ENCODE data around the gene COX4I2. TPM values are rescaled to one million over a fixed set of nuclear protein-coding genes. Genes with fewer than 3 reads are reported as not detected.

COX4I2 gene
- polyA plus RNA-seq, 1 donor from 2014 or later: not detected

DNA sequence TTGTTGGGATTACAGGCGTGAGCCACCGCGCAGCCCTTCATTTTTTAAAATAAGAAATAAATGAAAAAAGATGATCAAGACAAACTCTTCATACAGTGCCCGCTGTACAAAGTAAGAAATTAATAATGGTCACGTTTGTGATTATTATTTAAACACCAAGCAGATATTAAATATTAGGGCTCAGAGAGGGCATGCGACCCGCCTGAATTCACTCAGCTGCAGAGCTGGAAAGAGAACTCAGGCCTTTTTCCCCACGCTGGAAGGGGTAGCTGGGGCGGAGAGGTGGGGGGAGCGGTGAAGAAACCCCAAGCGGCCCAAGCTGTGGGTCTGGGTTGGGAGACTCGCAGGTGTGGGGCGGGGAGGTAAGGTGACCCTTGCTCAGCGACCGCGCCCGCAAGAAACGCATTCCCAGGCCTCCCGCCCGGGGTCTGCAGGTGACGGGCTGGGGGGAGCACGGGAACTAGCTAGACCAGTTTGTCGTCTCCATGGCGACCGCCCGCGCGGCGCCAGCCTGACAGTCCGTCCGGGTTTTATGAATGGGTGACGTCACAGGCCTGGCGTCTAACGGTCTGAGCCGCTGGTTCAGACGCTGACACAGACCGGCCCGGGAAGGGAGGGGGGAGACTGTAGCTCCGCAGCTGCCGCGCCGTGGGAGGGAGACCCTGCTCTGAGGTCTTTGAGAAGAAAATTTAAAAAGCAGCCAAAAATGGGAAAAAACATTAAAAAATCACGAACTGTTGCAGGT lies 33.7 kb upstream of the COX4I2 start:
- H3K79me2 ChIP-seq (replicated peaks; ENCODE audit: insufficient read depth, low read length): no peaks in the 10 kb centered on the region
- no peaks in the 10 kb centered on the region for H3F3A ChIP-seq (ENCODE audit: insufficient read depth, low read length, poor library complexity, severe bottlenecking)
- H4K20me1 ChIP-seq (ENCODE audit: insufficient read depth): no peaks in the 10 kb centered on the region
- H3K36me3 ChIP-seq (ENCODE audit: insufficient read depth, low read length): no peaks in the 10 kb centered on the region
- H3K9ac ChIP-seq (ENCODE audit: low read length): peak overlapping the region; percentile 70
- no peaks in the 10 kb centered on the region for H3K9me2 ChIP-seq (ENCODE audit: insufficient read depth, low read length)
- TF ChIP-seq CTCF (IDR thresholded peaks at IDR 0.05; ENCODE audit: poor library complexity, severe bottlenecking): no peak
- TF ChIP-seq POLR2AphosphoS5 (IDR thresholded peaks at IDR 0.05): peak; percentile 82
- TF ChIP-seq MXI1 (conservative IDR thresholded peaks at IDR 0.05; ENCODE audit: poor library complexity, severe bottlenecking): peak; percentile 39
- TF ChIP-seq SMC3 (conservative IDR thresholded peaks at IDR 0.05; ENCODE audit: poor library complexity): no peak
- TF ChIP-seq EZH2 (IDR thresholded peaks at IDR 0.05; ENCODE audit: borderline replicate concordance, insufficient read depth, low read length, poor library complexity, severe bottlenecking): no peak
- TF ChIP-seq EP300 (conservative IDR thresholded peaks at IDR 0.05; ENCODE audit: poor library complexity, severe bottlenecking): peak; percentile 99
- TF ChIP-seq, protein P1, sequence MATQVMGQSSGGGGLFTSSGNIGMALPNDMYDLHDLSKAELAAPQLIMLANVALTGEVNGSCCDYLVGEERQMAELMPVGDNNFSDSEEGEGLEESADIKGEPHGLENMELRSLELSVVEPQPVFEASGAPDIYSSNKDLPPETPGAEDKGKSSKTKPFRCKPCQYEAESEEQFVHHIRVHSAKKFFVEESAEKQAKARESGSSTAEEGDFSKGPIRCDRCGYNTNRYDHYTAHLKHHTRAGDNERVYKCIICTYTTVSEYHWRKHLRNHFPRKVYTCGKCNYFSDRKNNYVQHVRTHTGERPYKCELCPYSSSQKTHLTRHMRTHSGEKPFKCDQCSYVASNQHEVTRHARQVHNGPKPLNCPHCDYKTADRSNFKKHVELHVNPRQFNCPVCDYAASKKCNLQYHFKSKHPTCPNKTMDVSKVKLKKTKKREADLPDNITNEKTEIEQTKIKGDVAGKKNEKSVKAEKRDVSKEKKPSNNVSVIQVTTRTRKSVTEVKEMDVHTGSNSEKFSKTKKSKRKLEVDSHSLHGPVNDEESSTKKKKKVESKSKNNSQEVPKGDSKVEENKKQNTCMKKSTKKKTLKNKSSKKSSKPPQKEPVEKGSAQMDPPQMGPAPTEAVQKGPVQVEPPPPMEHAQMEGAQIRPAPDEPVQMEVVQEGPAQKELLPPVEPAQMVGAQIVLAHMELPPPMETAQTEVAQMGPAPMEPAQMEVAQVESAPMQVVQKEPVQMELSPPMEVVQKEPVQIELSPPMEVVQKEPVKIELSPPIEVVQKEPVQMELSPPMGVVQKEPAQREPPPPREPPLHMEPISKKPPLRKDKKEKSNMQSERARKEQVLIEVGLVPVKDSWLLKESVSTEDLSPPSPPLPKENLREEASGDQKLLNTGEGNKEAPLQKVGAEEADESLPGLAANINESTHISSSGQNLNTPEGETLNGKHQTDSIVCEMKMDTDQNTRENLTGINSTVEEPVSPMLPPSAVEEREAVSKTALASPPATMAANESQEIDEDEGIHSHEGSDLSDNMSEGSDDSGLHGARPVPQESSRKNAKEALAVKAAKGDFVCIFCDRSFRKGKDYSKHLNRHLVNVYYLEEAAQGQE (IDR thresholded peaks at IDR 0.05; ENCODE audit: borderline replicate concordance): peak; percentile 48
- peak; percentile 18 for TF ChIP-seq RAD21 (conservative IDR thresholded peaks at IDR 0.05)
- TF ChIP-seq TAF1 (IDR thresholded peaks at IDR 0.05; ENCODE audit: low read depth): peak; percentile 45
- H3K4me3 ChIP-seq (ENCODE audit: low read length): peak overlapping the region; percentile 70
- no peak overlapping the region for H2AFZ ChIP-seq (ENCODE audit: low read depth, low read length)
- H3K9me3 ChIP-seq (ENCODE audit: low read length): no peaks in the 10 kb centered on the region
- H3K27me3 ChIP-seq (ENCODE audit: insufficient read depth, low read depth, low read length): peaks cover 37% of the 10 kb centered on the region
- peak overlapping the region; percentile 41 for H3K27ac ChIP-seq (ENCODE audit: low read length)
- peak overlapping the region; percentile 72 for H3K4me2 ChIP-seq (ENCODE audit: low read length)

DNA sequence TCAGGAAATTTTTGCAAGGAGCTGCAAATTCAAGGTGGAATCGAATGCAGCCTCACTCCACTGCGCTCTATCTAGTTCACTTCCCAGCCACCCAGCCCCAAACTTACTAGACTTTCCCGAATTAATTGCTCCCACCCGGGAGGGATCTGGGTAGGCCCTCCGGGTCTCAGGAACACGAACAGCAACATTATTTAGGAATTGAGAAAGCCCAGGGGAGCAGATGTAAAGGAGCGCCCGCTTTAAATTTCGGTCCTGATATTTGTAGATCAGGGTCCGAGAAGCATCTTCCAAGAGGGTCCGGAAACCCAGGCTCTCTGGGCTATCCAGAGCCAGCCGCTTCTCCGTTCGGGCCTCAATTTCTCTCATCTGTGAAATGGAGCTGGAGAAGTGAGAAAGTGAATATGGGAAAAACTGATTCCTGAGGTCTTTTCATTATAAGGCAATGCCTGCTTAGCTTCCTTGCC lies 33.1 kb upstream of the COX4I2 start:
- H3F3A ChIP-seq (ENCODE audit: insufficient read depth, low read length, poor library complexity, severe bottlenecking): no peaks in the 10 kb centered on the region
- H2AFZ ChIP-seq (ENCODE audit: low read depth, low read length): no peak overlapping the region
- peak overlapping the region; percentile 70 for H3K9ac ChIP-seq (ENCODE audit: low read length)

More for the DNA sequence above, 33.1 kb upstream of the COX4I2 start:
- no peak for TF ChIP-seq TAF1 (IDR thresholded peaks at IDR 0.05; ENCODE audit: low read depth)
- no peak for TF ChIP-seq RAD21 (conservative IDR thresholded peaks at IDR 0.05)
- TF ChIP-seq EZH2 (IDR thresholded peaks at IDR 0.05; ENCODE audit: borderline replicate concordance, insufficient read depth, low read length, poor library complexity, severe bottlenecking): no peak
- no peak for TF ChIP-seq POLR2AphosphoS5 (IDR thresholded peaks at IDR 0.05)
- TF ChIP-seq CTCF (IDR thresholded peaks at IDR 0.05; ENCODE audit: poor library complexity, severe bottlenecking): no peak
- no peak for TF ChIP-seq MXI1 (conservative IDR thresholded peaks at IDR 0.05; ENCODE audit: poor library complexity, severe bottlenecking)
- TF ChIP-seq, protein P1 (IDR thresholded peaks at IDR 0.05; ENCODE audit: borderline replicate concordance): no peak
- TF ChIP-seq SMC3 (conservative IDR thresholded peaks at IDR 0.05; ENCODE audit: poor library complexity): no peak
- no peak for TF ChIP-seq EP300 (conservative IDR thresholded peaks at IDR 0.05; ENCODE audit: poor library complexity, severe bottlenecking)
- Histone ChIP-seq H3K36me3 (ENCODE audit: insufficient read depth, low read length) (no peaks in the 10 kb centered on the region), H4K20me1 (ENCODE audit: insufficient read depth) (no peaks in the 10 kb centered on the region), H3K4me2 (ENCODE audit: low read length) (peak overlapping the region; percentile 72), H3K79me2 (replicated peaks; ENCODE audit: insufficient read depth, low read length) (no peaks in the 10 kb centered on the region), H3K4me3 (ENCODE audit: low read length) (peak overlapping the region; percentile 70), H3K27ac (ENCODE audit: low read length) (peak overlapping the region; percentile 41), H3K27me3 (ENCODE audit: insufficient read depth, low read depth, low read length) (peaks cover 41% of the 10 kb centered on the region), H3K9me3 (ENCODE audit: low read length) (no peaks in the 10 kb centered on the region), H3K9me2 (ENCODE audit: insufficient read depth, low read length) (no peaks in the 10 kb centered on the region)

Data from neural cell (in vitro differentiated cells).